ENCODE data around the gene COPG2. TPM values are rescaled to one million over a fixed set of nuclear protein-coding genes. Genes with fewer than 3 reads are reported as not detected.

The COPG2 gene
- total and polyA plus RNA-seq, 2 experiments from 2014 or later, result 4.9 to 66.3 TPM

GRCh38 chr7:130701650-130702049 is 33.1 kb upstream of the COPG2 start (continued):
- TF ChIP-seq ZNF462 (CRISPR knock-in tag; IDR thresholded peaks at IDR 0.05) (no peak), ZNF114 (CRISPR knock-in tag; IDR thresholded peaks at IDR 0.05) (no peak), NANOG (IDR thresholded peaks at IDR 0.05; ENCODE audit: borderline replicate concordance) (no peak)

DNA sequence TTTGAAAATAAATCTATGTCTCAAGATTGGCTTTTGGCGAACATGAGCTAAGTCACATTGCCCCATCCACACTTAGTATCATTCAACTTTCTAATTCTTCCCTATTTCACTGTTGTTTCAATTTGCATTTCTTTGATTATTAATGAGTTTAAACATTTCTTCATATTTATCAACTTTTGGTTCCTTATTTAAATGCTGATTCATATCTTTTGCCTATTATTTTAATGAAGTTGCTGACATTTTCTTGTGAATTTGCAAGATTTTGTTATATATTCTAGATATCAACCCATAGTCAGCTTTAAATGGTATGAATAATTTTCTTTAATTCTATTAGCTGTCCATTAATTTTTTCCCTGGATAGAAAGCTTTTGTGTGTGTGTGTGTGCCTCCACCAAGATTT is 32.2 kb upstream of the COPG2 start:
- no peaks in the 10 kb centered on the region for H3K36me3 Mint-ChIP-seq (ENCODE audit: low read depth)
- no peak for TF ChIP-seq ZNF331 (CRISPR knock-in tag; IDR thresholded peaks at IDR 0.05; ENCODE audit: low read depth)
- TF ChIP-seq ZNF114 (CRISPR knock-in tag; IDR thresholded peaks at IDR 0.05), result no peak
- TF ChIP-seq ETS1 (IDR thresholded peaks at IDR 0.05), result no peak
- no peak for TF ChIP-seq CREB1 (CRISPR knock-in tag; IDR thresholded peaks at IDR 0.05; ENCODE audit: low read depth)
- TF ChIP-seq, protein P1, sequence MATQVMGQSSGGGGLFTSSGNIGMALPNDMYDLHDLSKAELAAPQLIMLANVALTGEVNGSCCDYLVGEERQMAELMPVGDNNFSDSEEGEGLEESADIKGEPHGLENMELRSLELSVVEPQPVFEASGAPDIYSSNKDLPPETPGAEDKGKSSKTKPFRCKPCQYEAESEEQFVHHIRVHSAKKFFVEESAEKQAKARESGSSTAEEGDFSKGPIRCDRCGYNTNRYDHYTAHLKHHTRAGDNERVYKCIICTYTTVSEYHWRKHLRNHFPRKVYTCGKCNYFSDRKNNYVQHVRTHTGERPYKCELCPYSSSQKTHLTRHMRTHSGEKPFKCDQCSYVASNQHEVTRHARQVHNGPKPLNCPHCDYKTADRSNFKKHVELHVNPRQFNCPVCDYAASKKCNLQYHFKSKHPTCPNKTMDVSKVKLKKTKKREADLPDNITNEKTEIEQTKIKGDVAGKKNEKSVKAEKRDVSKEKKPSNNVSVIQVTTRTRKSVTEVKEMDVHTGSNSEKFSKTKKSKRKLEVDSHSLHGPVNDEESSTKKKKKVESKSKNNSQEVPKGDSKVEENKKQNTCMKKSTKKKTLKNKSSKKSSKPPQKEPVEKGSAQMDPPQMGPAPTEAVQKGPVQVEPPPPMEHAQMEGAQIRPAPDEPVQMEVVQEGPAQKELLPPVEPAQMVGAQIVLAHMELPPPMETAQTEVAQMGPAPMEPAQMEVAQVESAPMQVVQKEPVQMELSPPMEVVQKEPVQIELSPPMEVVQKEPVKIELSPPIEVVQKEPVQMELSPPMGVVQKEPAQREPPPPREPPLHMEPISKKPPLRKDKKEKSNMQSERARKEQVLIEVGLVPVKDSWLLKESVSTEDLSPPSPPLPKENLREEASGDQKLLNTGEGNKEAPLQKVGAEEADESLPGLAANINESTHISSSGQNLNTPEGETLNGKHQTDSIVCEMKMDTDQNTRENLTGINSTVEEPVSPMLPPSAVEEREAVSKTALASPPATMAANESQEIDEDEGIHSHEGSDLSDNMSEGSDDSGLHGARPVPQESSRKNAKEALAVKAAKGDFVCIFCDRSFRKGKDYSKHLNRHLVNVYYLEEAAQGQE (IDR thresholded peaks at IDR 0.05; ENCODE audit: unreplicated experiment), result no peak
- no peak for TF ChIP-seq STAT1 (IDR thresholded peaks at IDR 0.05; ENCODE audit: unreplicated experiment)
- TF ChIP-seq JUNB (IDR thresholded peaks at IDR 0.05; ENCODE audit: unreplicated experiment), result no peak
- TF ChIP-seq NANOG (IDR thresholded peaks at IDR 0.05; ENCODE audit: borderline replicate concordance), result no peak
- TF ChIP-seq EZH2 (IDR thresholded peaks at IDR 0.05; ENCODE audit: low read depth, unreplicated experiment), result no peak

More for the DNA sequence above, 32.2 kb upstream of the COPG2 start:
- Histone ChIP-seq H3K9me2 (ENCODE audit: insufficient read depth) (no peaks in the 10 kb centered on the region), H3K36me3 (ENCODE audit: insufficient read depth) (no peaks in the 10 kb centered on the region), H3K4me3 (no peak overlapping the region), H3F3A (replicated peaks; ENCODE audit: low read depth) (no peaks in the 10 kb centered on the region), H3K4me2 (no peak overlapping the region), H3K79me2 (replicated peaks; ENCODE audit: insufficient read depth) (no peaks in the 10 kb centered on the region), H3K27ac (ENCODE audit: low read depth) (no peak overlapping the region), H3K27me3 (ENCODE audit: insufficient read depth) (no peaks in the 10 kb centered on the region), H2AFZ (no peak overlapping the region), H3K4me1 (ENCODE audit: insufficient read depth) (no peaks in the 10 kb centered on the region), H4K20me1 (replicated peaks; ENCODE audit: insufficient read depth) (no peaks in the 10 kb centered on the region)
- DNase-seq (ENCODE audit: low spot score) (no peak), ATAC-seq (no peak)
- peaks cover 3% of the 10 kb centered on the region; the same call in 2 of the 3 replicates for H3K9me3 Mint-ChIP-seq
- no peaks in the 10 kb centered on the region for H3K4me1 Mint-ChIP-seq
- H3K27ac Mint-ChIP-seq, result no peak overlapping the region
- H3K4me3 Mint-ChIP-seq, result no peak overlapping the region
- peaks cover 4% of the 10 kb centered on the region for H3K27me3 Mint-ChIP-seq (ENCODE audit: insufficient read depth, low read depth, poor library complexity)
